RCC 7860 (cell line): Measurements from ENCODE around the gene OMP.

Source experiments
- DNase-seq: peaks from one replicate; pipeline ENCODE4 v3.0.0-alpha.2; 2015; ENCODE audit warnings: low spot score
- FAIRE-seq: peaks from 2 replicates; lab custom pipeline; 2012; peaks lifted over from hg19 to GRCh38; lab: Jason Lieb, UNC

The OMP gene

DNA sequence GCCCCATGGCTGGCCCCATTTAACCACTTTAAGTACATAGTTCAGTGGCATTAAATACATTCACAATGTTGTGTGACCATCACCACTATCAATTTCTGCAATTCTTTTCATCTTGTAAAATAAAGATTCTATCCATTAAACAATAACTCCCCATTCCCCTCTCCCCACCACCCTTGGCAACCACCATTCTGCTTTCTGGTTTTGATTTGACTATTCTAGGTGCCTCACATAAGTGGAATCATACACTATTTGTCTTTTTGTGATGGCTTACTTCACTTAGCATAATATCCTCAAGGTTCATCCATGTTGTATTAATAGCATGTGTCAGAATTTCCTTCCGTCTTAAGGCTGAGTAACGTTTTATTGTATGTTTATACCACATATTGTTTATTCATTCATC is 32.4 kb downstream of the OMP start:
- DNase-seq, result no peak

DNA sequence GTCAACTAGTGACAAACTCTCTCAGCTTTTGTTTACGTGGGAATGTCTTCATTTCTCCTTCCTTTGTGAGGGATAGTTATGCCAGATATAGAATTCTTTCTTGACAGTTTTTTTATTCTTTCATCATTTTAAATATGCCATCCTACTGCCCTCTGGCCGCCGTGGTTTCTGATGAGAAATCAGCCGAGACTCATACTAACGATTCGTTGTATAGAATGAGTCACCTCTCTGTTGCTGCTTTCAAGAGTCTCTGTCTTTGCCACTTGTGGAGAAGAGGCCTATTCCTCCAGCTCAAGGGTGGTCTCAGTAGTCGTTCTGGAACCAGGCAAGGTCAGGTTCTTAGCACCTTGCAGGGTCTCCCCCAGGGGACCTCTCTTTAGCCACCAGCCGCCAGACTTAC is 33.4 kb downstream of the OMP start:
- FAIRE-seq, result no peak

More for the DNA sequence above, 32.4 kb downstream of the OMP start:
- no peak for FAIRE-seq

DNA sequence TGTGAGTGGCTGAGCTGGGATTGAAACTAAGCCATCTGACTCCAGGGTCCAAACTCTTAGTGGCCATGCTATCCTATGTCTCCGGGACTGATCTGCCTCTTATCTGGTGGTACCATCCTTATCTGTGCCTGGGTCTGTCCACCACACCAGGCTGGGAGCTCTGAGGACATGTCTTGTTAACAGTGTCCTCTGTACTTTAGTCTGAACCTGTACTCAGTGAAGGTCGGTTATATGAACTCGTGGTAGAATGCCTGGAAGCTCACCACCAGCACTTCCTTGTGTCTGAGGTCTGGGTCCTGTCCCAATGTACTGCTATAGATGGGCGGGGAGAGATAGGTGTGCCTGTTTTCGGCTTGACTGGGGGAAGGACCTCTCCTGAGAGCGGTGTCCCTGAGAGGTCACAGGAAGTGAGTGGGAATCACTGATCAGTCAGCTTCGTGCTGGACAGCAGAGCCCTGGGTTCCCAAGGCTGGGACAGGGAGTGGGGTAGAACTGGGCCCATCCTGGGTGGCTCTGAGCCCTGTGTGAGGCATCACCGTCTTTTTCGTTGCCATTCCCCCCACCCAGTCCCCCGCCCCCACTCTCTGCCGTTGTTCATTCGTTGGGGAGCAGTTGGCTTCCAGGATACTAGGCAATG is 34.3 kb downstream of the OMP start:
- DNase-seq, result no peak
- FAIRE-seq, result no peak

More for the DNA sequence above, 33.4 kb downstream of the OMP start:
- peak; percentile 21 for DNase-seq

DNA sequence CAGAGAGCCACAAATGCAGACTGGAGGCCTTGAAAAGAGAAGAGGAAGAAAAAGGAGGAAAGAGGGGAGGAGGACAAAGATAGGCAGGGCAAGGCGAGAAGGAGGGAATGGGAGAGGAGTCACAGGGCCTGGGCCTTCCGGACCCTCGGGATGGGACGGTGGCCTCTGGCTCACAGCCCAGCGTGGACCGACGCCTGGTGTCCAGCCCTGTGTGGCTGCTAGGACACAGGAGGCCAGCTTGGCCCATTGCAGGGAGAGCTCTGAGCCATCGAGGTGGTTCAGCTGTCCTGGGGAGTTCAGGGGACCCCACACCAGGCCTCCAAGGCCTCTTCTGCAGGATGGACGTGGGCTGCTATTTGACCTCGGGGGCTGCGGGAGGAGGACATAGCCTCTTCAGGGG is 34.8 kb downstream of the OMP start:
- FAIRE-seq (no peak), DNase-seq (no peak)

DNA sequence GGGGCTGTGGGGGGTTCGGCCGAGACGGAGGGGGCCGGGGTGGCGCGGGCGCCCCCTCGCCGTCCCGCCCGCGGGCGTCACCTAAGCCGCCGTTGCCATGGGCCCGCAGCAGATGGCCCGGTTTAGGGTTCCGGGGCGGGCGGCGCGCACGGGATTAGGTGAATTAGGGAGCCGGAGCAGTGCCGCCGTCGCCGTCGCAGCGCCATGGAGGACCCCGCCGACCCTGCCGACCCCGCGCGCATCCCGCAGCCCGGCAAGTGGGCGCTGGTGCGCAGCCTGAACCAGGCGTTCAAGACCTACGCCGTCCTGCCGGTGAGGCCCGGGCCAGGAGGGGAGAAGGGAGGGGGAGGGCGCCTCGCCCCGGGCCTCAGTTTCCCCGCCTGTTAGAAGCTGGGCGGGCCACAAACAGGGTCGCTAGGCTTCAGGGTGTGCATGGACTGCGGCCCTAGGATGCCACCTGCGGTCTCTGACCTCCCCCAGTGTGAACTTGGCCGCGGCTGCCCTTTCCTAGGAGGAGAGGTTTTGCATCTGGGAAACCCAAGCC is 35.5 kb downstream of the OMP start:
- FAIRE-seq, result no peak
- DNase-seq, result no peak

DNA sequence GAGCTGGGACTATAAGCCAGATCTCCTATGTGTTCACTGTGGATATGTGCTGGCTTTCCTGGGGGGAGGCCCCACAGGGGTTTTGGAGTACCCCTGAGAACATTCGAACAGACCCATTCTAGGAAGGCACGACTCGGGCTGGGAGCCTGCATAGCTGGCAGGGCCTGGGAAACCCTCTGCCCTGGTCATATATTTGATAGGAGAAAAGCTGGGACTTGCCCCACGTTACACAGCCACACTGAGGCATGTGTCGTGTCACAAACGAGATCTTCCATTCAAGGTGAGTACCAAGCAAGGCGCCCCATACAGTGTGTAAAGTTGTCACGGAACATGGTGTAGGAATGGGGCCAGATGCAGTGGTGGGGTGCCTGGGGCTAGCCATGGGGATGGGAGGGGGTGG is 36.6 kb downstream of the OMP start:
- DNase-seq, result no peak

DNA sequence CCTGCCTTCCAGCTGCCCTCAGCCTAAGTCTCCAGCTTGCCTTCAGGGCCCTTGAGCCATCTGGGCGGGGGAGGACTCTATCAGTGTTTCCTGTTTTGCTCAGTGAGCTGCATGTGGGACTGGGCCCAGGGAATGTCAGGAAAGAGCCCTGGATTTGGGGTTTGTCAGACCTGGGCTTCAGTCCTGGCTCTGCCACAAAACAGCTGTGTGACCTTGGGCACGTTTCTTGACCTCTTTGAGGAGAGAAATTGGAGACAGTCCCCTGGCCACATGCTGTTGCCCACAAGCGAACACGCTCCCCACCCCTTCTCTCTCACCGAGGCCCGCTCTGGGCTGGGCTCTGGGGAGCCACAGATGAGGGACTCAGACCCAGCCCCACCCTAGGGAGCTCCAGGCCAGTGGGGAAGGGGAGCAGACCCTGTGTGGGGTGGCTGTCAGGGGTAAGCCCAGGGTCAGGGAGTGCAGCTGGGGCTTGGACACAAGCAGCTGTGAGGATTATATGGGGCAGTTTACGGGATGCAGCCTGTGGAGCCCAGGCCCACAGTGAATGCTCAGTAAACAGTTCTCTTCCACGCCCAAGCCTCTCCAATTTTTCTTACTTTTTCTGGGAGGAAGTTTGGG is 37.7 kb downstream of the OMP start:
- DNase-seq (no peak), FAIRE-seq (no peak)

More for the DNA sequence above, 36.6 kb downstream of the OMP start:
- no peak for FAIRE-seq

DNA sequence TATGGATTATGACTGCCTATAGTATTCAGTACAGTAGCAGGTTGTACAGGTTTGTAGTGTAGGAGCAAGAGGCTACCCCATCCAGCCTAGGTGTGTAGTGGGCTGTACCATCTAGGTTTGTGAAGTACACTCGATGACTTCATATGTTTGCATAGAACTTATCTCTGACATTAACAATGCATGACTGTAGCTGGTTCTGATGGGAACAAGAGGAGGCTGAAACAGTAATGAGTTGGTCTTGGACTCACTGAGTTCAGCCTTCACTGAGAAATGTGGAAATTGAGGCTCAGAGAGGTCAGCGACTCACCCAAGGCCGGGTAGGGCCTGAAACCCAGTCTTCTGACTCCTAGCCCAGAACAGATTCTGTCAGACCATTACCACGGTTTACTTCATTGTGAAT is 38.4 kb downstream of the OMP start:
- FAIRE-seq (no peak), DNase-seq (peak; percentile 24)

DNA sequence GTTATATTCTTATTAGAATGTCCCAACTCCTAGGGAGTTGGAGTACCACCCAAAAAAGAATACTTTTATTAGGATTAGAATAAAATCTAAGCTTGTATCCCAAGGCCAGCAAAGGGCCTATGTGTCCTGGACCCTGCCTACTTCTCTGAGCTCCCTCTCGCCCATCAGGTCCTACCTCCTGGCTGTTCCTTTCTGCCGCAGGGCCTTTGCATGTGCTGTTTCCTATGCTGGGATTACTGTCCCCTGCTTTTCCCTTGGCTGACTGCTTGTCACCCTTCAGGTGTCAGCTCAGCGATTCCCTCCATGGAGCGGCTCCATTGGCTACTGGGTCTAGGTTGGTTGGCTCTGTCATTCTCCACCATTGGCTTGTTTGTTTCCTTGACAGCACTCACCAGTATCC is 38.8 kb downstream of the OMP start:
- DNase-seq, result no peak

DNA sequence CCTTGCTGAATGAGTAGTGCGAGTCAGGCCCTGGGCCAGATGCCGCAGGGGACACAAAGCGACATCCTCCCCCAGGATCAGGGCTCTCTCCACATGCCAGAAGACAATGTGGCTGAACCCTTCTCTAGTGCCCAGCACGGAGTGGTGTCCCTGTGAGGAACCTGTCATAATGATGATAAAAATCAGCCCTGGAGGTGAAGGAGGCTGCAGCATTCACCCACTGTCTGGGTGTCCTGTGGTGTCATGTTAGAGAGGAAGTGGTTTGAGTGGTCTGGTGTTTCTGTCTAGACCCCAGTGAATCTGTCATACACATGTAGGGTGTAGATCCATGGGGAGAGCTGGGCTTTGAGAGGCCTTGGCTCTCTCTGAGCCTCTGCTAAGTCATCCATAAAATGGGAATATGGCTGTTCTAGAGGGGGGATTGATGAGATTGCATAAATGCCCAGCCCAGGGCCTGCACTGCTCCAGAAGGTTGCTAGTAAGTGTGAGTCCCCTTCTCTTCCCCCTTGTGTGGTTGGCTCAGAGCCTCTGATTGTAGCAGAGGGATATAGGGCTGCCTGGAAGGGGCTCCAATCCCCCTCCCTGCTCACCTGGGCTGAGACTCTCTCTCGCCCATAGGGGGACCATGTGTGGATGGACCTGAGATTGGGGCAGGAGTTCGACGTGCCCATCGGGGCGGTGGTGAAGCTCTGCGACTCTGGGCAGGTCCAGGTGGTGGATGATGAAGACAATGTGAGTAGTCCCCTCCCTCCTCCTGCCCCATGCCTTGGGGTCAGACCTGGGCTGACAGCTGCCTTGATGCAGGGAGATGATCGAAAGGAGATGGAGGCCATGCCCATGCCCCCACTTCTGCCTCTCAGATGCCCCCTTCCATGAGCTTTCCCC is 39.7 kb downstream of the OMP start:
- DNase-seq, result no peak
- FAIRE-seq, result no peak

More for the DNA sequence above, 38.8 kb downstream of the OMP start:
- FAIRE-seq, result no peak

DNA sequence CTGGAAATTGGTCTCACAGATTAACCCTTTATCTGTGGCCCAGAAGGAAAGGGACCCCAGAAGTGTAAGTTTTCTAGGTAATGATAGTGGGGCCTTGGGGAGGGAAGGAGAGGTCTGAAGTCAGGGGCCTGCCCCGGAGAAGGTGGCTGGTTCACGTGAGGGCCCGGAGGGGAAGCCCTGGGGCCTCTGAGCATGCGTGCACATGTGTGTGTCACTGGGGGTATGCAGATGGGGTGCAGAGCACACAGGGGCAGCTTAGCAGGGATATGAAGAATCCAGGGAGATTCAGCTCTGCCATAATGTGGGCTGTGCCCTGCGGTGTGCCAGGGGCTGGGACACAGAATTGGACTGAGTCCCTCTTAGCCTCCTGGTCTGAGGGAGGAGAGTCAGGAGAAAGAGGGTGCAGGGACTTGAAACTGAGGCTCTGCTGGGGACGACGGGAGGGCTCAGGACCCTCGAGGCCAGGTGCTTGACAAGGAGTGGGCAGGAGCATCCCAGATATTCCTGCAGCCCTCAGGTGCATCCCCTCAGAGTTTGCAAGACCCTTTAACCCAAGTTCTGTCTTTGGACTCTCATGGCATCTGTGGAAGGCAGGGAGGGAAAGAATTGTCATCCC is 40.9 kb downstream of the OMP start:
- DNase-seq (no peak), FAIRE-seq (no peak)

DNA sequence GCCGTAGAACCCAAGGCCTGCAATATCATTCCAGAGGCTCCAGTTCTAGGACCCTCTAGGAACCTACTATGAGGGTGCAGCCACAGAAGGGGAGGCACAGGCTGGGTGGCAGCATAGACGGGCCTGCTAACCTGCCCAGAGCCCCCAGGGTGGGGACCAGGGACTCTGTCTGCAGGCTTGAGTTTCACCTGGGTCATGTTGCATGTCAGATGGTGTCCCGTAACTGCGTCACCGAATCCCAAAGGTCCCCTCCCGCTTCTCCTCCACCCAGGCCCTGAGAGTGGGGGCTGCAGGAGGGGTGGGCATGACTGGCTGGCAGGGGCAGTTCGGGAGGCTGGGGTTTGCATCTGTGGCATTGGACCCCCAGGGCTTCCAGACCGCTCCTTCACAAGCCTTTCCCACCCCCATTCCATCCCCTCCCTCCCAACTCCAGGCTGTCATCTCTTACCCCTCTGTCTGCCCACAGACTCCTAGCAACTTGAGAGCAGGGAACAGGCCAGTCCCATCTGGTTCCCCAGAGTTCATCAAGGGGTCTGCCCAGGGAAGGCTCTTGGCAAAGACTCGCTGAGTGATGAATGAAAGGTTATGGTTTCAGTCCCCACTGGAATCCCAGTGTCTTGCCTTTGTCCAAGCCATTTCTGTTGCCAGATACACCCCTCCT is 41.7 kb downstream of the OMP start:
- FAIRE-seq (no peak), DNase-seq (no peak)

DNA sequence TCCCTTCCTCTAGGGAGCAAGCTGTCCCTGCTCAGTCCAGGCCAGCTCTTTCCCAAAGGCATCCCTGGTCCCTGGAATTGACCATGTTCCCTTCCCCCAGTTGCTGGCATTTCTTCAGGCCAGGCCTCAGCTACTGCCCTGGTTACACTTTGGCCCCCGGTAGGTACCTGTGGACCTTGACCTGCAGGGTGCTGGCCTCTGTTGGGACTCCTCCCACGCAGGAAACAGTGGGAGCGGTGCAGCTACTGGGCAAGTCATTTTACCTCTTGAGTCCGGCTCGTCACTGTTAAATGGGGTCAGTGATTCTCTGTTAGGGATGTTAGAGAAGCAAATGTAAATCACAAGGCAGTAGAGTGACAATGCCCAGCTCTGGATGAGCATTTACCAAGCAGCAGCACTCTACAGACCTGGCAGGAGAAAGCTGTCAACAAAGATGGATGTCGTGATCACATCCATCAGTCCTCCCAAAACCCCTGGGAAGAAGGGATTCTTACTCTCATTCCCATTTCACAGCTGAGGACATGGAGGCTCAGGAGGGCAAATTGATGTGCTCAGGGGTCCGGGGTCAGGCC is 42.3 kb downstream of the OMP start:
- FAIRE-seq (no peak), DNase-seq (no peak)

DNA sequence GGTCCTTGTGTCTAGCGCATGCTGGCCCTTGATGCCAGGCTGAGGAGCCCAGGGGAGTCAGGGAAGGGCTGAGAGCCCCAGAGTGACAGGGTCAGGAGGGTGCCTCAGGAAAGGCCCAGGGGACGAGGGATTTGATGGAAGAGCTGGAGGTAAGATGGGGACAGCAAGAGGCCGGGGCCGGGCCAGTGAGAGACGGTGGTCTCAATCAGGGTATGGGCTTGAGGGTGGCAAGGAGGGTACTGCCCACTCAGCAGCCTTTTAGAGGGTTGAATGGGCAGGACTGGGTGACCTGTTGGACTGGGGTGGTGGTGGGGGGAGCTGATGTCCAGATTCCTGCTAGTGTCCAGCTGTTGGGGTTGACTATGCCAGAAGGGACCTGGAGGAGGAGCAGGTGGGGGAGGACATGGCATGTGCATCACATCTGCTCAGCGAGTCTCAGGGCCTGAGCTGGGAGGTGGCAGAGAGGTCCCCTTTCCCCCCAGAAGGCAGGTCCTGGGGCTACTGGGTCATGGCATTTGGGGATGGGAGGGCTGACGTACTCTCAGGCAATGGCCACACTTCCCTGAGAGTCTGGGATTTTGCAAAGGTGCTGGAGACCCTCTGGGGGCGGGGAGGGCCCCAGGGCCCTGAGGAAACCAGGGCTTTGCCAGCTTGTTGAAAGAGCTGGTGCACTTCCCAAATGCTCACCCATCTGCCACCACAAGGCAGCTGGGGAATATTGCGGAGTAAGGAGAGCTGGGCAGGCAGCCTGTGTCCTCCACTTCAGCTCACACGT is 43.8 kb downstream of the OMP start:
- DNase-seq (no peak), FAIRE-seq (no peak)

DNA sequence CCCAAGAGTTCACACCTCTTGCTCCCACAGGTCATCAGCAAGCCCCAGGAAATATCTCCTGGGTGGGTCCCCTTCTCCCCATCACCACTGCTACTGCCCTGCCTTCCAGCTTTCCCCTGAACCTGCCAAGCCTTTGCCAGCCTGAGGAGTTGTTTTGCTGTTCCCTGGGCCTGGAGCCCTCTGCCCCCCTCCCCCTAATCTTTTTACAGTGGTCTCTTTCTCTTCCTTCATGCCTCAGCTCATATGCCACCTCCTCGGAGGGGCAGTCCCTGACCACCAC is 44.3 kb downstream of the OMP start:
- FAIRE-seq (no peak), DNase-seq (no peak)

DNA sequence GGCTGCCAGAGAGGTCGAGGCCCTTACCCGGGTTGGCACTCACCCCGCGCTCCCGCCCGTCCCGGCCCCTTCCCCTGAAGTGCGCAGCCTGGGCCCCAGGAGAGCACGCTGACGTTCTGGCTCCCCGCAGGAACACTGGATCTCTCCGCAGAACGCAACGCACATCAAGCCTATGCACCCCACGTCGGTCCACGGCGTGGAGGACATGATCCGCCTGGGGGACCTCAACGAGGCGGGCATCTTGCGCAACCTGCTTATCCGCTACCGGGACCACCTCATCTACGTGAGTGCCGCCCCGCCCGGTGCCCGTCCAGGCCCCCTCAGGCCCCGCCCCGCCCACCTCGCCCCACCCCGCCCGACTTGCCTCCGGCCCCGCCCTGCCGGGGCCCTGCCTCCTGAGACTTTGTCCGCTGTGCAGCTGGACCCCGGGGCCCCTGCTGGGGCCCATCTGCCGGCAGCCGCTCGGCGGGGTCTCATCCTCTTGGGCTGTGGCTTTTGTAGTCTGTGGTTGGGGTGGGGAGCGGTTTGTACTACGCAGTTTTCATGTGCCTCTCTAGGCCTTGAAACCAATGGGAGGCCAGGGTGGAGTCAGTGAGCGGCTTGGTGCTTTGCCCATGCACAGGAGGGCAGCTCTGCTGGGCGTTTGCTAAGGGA is 45.2 kb downstream of the OMP start:
- DNase-seq (no peak), FAIRE-seq (no peak)

DNA sequence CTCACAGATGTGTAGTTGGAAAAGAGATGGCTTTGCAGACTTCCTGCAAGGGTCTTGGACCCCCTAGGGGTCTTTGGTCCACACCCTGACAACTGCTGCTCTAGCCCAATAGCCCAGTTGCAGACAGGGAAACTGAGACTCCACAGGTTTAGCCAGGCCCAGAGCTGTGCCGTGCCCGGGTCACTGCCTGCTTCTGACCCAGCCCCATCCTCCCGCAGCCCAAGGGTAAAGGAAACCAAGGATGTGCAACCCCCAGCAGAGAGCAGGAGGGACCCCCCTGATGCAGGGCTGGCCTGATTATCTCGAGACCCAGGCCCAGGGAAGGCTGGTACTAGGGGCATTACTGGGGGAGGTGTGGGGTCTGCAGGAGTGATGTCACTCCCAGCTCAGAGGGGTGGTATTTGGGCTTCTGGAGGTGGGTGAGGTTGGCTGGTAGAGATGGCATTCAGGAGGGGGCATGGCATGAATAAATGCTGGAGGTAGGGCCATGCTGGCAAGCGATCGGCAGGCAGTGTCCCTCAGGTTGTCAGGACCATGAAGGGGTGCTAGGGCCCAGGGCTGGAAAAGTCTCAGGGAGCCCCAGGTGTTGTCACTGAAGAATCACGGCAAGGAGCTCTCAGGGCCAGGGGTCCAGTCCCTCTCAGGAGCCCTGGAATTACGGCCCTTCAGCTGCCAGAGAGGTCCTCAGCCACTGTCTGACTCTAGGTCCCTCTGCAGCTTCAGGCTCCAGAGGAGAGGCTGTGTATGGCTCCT is 46.5 kb downstream of the OMP start:
- DNase-seq (no peak), FAIRE-seq (no peak)

DNA sequence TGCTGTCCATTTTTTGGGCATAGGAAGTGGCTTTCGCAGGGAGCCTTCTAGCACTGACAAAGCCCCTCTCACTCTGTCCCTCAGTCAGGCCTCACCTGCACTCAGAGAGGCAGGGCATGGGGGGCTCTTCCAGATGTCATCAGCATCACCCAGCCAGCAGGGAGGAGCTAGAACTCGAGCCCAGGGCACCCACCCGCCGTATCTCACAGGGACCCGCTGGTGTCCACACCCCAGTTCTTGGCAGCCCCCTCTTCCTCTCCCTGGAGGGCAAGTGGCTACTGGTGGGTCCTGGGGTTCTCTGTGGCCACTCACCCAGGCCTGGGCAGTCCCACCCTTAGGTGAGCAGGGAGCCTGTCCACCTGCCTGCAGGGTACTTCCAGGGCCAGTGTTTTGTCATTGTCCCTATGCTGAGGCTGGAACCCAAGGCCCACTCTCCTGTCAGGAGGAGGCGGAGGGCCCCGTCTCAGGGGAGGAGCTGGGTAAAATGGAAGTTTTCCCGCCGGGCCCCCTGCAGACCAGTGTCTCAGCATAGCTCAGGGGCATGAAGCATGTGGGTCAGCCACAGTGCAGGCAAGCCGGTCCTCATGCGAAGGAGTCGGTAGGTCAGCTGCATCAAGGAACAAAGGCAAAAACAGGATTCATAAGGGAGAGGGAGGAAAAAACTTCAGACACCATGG is 47.2 kb downstream of the OMP start:
- no peak for FAIRE-seq
- DNase-seq, result no peak
